Lung (tissue), 12 donors: Measurements from ENCODE around the gene EPHA6. TPM values are rescaled to one million over a fixed set of nuclear protein-coding genes. Genes with fewer than 3 reads are reported as not detected.

Experiments used
- ATAC-seq: fragments of 200-7000 bp; cut with Tn5 transposase; one replicate; pipeline ENCODE4 v1.9.1; 2020; ENCODE audit warnings: moderate number of reproducible peaks; ENCODE audit not compliant: insufficient read depth, low FRiP score
- DNase-seq, 3 donors: peaks; one replicate each; pipeline ENCODE4 v3.0.0-alpha.2; 2013 to 2017
- H3K27ac ChIP-seq, 2 donors: one replicate each; pipeline ENCODE4 v1.5.1; 2013; ENCODE audit warnings: mild to moderate bottlenecking in 2 of 2, moderate library complexity in 2 of 2, control low read depth in 1 of 2, inconsistent platforms in 1 of 2, low read depth in 1 of 2, low read length in 1 of 2
- H3K27me3 ChIP-seq, 3 donors: one replicate each; pipeline ENCODE4 v1.5.1; 2013; ENCODE audit warnings: low read length in 2 of 3; ENCODE audit not compliant: control insufficient read depth in 3 of 3, insufficient read depth in 3 of 3
- H3K36me3 ChIP-seq, 4 donors: one replicate each; pipeline ENCODE4 v1.5.1; 2013; ENCODE audit warnings: low read length in 4 of 4, mild to moderate bottlenecking in 1 of 4, moderate library complexity in 1 of 4; ENCODE audit not compliant: control insufficient read depth in 4 of 4, insufficient read depth in 4 of 4
- H3K4me1 ChIP-seq, 5 donors: one replicate each; pipeline ENCODE4 v1.5.1; 2013; ENCODE audit warnings: low read length in 5 of 5, mild to moderate bottlenecking in 2 of 5, moderate library complexity in 1 of 5; ENCODE audit not compliant: control insufficient read depth in 5 of 5, insufficient read depth in 5 of 5
- H3K4me3 ChIP-seq: one replicate; pipeline ENCODE4 v1.5.1; 2013; ENCODE audit warnings: mild to moderate bottlenecking, control low read depth, moderate library complexity
- H3K9ac ChIP-seq, 2 donors: one replicate each; pipeline ENCODE4 v1.5.1; 2013; ENCODE audit warnings: low read length in 2 of 2, control low read depth in 1 of 2; ENCODE audit not compliant: insufficient read depth in 1 of 2
- H3K9me3 ChIP-seq, 4 donors: one replicate each; pipeline ENCODE4 v1.5.1; 2013; ENCODE audit warnings: low read length in 3 of 4, mild to moderate bottlenecking in 1 of 4, moderate library complexity in 1 of 4; ENCODE audit not compliant: control insufficient read depth in 4 of 4, insufficient read depth in 3 of 4
- WGBS, 2 donors: extraction: QIAGEN DNeasy Blood & Tissue Kit; methylation state at CpG; one replicate each; pipeline ENCODE4 v1.1.7; 2013; 5-methylcytosine and 5-hydroxymethylcytosine counted together
- polyA plus RNA-seq, 2 donors: library from polyadenylated mRNA; stranded (reverse); fragments of 200-250 nt; gene quantifications; one replicate each; pipeline ENCODE4 v1.2.1, GENCODE V29; 2013
- total RNA-seq, 2 donors: library from RNA; depleted of rRNA in 1 of 2; stranded (reverse); fragments of >200 nt in 1 of 2; gene quantifications; one replicate each; pipeline ENCODE4 v1.2.1, GENCODE V29; 2014 to 2021
- TF ChIP-seq, protein P1 (sequence below): IDR thresholded peaks from 2 replicates; pipeline ENCODE4 v1.5.1; 2012; ENCODE audit warnings: mild to moderate bottlenecking; ENCODE audit errors: control extremely low read depth, extremely low read depth
- donor health status: control.
- donor health status: control.
- donor health status: Bipolar disorder and iron deficiency.
- donor health status: healthy.
- donor health status: DM: yes; HTN: yes; CAD: no.

Gene EPHA6
- total and polyA plus RNA-seq, 4 donors: 0.31 to 1.3 TPM; not detected in 2

DNA sequence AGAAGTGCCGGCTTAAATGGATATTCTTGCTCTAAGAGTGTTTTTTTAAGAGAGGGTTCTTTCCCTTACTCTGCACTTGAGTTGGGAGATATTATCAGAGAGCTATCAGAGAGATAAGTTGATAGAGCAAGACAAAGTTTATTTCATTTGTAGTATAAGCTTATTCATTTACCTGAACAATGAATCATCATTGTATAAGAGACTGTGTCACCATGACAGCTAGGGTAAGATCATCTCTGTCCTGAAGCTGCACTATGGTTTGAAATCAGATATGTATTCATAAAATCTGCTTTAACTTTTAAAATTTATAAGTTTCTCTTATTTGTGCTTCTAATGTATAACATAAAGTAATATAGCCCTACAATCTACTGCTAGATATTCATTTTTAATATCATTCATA, 822.1 kb downstream of the EPHA6 start:
- Histone ChIP-seq H3K4me3 (no peak overlapping the region), H3K27me3 (no peaks in the 10 kb centered on the region), H3K9ac (no peak overlapping the region), H3K9me3 (no peaks in the 10 kb centered on the region), H3K27ac (no peak overlapping the region), H3K4me1 (no peaks in the 10 kb centered on the region), H3K36me3 (no peaks in the 10 kb centered on the region)
- no peak for DNase-seq
- TF ChIP-seq, protein P1, sequence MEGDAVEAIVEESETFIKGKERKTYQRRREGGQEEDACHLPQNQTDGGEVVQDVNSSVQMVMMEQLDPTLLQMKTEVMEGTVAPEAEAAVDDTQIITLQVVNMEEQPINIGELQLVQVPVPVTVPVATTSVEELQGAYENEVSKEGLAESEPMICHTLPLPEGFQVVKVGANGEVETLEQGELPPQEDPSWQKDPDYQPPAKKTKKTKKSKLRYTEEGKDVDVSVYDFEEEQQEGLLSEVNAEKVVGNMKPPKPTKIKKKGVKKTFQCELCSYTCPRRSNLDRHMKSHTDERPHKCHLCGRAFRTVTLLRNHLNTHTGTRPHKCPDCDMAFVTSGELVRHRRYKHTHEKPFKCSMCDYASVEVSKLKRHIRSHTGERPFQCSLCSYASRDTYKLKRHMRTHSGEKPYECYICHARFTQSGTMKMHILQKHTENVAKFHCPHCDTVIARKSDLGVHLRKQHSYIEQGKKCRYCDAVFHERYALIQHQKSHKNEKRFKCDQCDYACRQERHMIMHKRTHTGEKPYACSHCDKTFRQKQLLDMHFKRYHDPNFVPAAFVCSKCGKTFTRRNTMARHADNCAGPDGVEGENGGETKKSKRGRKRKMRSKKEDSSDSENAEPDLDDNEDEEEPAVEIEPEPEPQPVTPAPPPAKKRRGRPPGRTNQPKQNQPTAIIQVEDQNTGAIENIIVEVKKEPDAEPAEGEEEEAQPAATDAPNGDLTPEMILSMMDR: no peak
- ATAC-seq: no peak
- WGBS, 2 donors: 50 to 76% methylated on average over 1 of the region's 1 CpG

DNA sequence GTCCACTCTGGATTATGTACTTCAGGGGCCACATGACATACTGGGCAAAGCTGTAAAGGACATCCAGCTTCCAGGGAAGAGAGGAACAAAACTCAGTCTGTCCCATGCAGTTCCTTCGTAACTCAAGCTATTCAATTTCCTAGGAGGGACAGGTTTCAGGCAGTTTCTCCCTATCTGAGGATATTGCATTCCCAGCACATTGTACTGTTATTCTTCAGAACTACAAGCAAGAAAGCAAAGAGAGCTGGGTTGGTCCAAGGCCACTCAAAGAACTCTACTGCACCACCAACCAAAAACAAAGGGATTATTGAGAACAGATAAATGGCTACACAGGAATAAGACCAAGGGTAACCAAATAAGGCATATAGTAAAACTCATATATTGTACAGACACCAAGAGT, 832.5 kb downstream of the EPHA6 start:
- 77 to 90% methylated on average over 1 of the region's 1 CpG for WGBS, 2 donors
- no peak overlapping the region for H3K4me3 ChIP-seq
- ATAC-seq: no peak
- no peaks in the 10 kb centered on the region for H3K27me3 ChIP-seq
- H3K9ac ChIP-seq: no peak overlapping the region
- no peaks in the 10 kb centered on the region for H3K36me3 ChIP-seq
- H3K27ac ChIP-seq: no peak overlapping the region
- TF ChIP-seq, protein P1: no peak
- DNase-seq: no peak
- H3K4me1 ChIP-seq: no peaks in the 10 kb centered on the region
- H3K9me3 ChIP-seq: no peaks in the 10 kb centered on the region

DNA sequence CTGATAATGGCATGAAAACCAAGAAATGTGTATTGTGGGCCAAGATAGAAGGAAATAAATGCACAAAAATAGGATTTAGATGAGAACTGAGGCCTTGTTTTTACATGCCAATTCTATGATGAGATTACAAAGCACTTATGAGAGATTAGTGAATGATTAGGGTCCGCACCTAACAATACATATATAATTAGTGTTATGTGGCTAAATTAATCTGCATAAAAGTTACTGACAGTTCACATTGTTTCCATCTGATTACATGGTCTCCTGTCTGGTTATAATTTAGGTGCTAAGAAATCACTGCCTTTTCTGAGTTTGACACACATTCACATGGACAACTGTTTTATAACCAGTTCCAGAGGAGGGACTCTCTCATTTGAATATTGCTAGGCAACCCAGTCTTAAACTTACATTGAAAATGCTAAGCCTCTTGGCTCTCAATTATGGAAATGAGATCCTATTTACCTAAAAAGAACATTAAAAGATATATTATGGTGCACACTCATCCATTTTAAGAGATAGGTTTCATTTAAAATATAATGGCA, 833.1 kb downstream of the EPHA6 start:
- no peak overlapping the region for H3K9ac ChIP-seq
- 88 to 94% methylated on average over 1 of the region's 1 CpG for WGBS, 2 donors
- TF ChIP-seq, protein P1: no peak

DNA sequence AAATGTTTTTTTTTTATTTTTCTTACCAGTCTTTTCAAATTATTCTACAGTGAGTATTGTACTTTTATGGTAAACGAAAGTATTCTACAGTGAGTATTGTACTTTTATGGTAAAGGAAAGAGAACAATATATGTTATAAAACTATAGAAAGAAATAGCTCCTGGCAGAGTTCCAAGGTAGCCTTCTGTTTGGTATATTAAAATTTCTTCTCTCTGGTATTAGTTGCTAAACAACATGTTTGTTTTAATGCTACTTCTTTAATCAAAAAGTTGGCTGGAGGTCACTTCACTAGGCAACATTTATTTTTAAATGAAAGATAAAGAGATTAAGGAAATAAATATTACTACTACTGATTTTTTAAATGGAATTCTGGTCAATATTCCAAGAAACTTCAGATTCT, 841.6 kb downstream of the EPHA6 start:
- H3K4me3 ChIP-seq: no peak overlapping the region
- 73 to 74% methylated on average over 1 of the region's 1 CpG for WGBS, 2 donors
- TF ChIP-seq, protein P1: no peak

More for the DNA sequence above, 833.1 kb downstream of the EPHA6 start:
- Histone ChIP-seq H3K27me3 (no peaks in the 10 kb centered on the region), H3K36me3 (no peaks in the 10 kb centered on the region), H3K27ac (no peak overlapping the region), H3K4me3 (no peak overlapping the region), H3K9me3 (no peaks in the 10 kb centered on the region), H3K4me1 (no peaks in the 10 kb centered on the region)
- DNase-seq (no peak), ATAC-seq (no peak)

More for the DNA sequence above, 841.6 kb downstream of the EPHA6 start:
- H3K4me1 ChIP-seq: peaks cover 0 to 5% (median 0%) of the 10 kb centered on the region in 5 donors
- no peaks in the 10 kb centered on the region for H3K9me3 ChIP-seq
- H3K27ac ChIP-seq: no peak overlapping the region
- no peak overlapping the region for H3K9ac ChIP-seq
- H3K36me3 ChIP-seq: no peaks in the 10 kb centered on the region
- ATAC-seq: no peak
- DNase-seq: peak in 2 of 3 donors; percentile 68 to 75
- H3K27me3 ChIP-seq: no peaks in the 10 kb centered on the region
